GM23338 (cell line): ENCODE measurements around the gene SLC6A19. TPM values are rescaled to one million over a fixed set of nuclear protein-coding genes. Genes with fewer than 3 reads are reported as not detected.

Experiments
- ATAC-seq: fragments of 200-7000 bp; cut with Tn5 transposase; 3 replicates; pipeline ENCODE4 v1.9.1; 2020
- DNase-seq: peaks from one replicate; pipeline ENCODE4 v3.0.0-alpha.2; 2015; ENCODE audit warnings: low spot score
- H2AFZ ChIP-seq: fragments of 200-600 bp; sonication (generic); 2 replicates; pipeline ENCODE4 v1.8.0; 2016; ENCODE audit warnings: antibody characterized with exemption, mild to moderate bottlenecking, moderate library complexity
- H3F3A ChIP-seq: fragments of 200-600 bp; sonication (generic); replicated peaks from 2 replicates; pipeline ENCODE4 v1.8.0; 2017; ENCODE audit warnings: antibody characterized with exemption, mixed run types, low read depth
- H3K27ac ChIP-seq: fragments of 200-600 bp; sonication (generic); 2 replicates; pipeline ENCODE4 v1.6.1; 2016; ENCODE audit warnings: low read depth
- H3K27me3 ChIP-seq: fragments of 200-600 bp; sonication (generic); 2 replicates; pipeline ENCODE4 v1.8.0; 2016; ENCODE audit warnings: mild to moderate bottlenecking, mixed run types, moderate library complexity; ENCODE audit not compliant: insufficient read depth
- H3K36me3 ChIP-seq: fragments of 200-600 bp; sonication (generic); 2 replicates; pipeline ENCODE4 v1.8.0; 2016; ENCODE audit warnings: mild to moderate bottlenecking; ENCODE audit not compliant: insufficient read depth
- H3K4me1 ChIP-seq: fragments of 200-600 bp; sonication (generic); 2 replicates; pipeline ENCODE4 v1.8.0; 2016; ENCODE audit warnings: mild to moderate bottlenecking, moderate library complexity; ENCODE audit not compliant: insufficient read depth
- H3K4me2 ChIP-seq: fragments of 200-600 bp; sonication (generic); 2 replicates; pipeline ENCODE4 v1.7.1; 2017; ENCODE audit warnings: mixed run types
- H3K4me3 ChIP-seq: fragments of 200-600 bp; sonication (generic); 2 replicates; pipeline ENCODE4 v1.6.1; 2016; ENCODE audit warnings: mixed run types
- H3K79me2 ChIP-seq: fragments of 200-600 bp; sonication (generic); replicated peaks from 2 replicates; pipeline ENCODE4 v1.8.0; 2017; ENCODE audit warnings: mild to moderate bottlenecking; ENCODE audit not compliant: insufficient read depth
- H3K9me2 ChIP-seq: fragments of 200-600 bp; sonication (generic); 2 replicates; pipeline ENCODE4 v1.8.0; 2017; ENCODE audit not compliant: insufficient read depth
- H4K20me1 ChIP-seq: fragments of 200-600 bp; sonication (generic); replicated peaks from 2 replicates; pipeline ENCODE4 v1.8.0; 2017; ENCODE audit warnings: mild to moderate bottlenecking; ENCODE audit not compliant: insufficient read depth
- H3K27ac Mint-ChIP-seq: 2 replicates; pipeline ENCODE4 v1.8.0; 2020; ENCODE audit warnings: inconsistent platforms, mild to moderate bottlenecking, moderate library complexity, mixed read lengths
- H3K27me3 Mint-ChIP-seq: 3 replicates; pipeline ENCODE4 v1.8.0; 2022; ENCODE audit warnings: low read depth, mild to moderate bottlenecking, moderate library complexity, mixed read lengths, inconsistent platforms; ENCODE audit not compliant: insufficient read depth, poor library complexity
- H3K36me3 Mint-ChIP-seq: 3 replicates; pipeline ENCODE4 v1.8.0; 2021; ENCODE audit warnings: low read depth, mild to moderate bottlenecking, inconsistent platforms, moderate library complexity, mixed read lengths
- H3K4me1 Mint-ChIP-seq: 3 replicates; pipeline ENCODE4 v1.8.0; 2020; ENCODE audit warnings: mild to moderate bottlenecking, inconsistent platforms, mixed read lengths
- H3K4me3 Mint-ChIP-seq: 3 replicates; pipeline ENCODE4 v1.8.0; 2021; ENCODE audit warnings: moderate library complexity, mild to moderate bottlenecking, inconsistent platforms, mixed read lengths
- H3K9me3 Mint-ChIP-seq: 3 replicates; pipeline ENCODE4 v1.8.0; 2020; ENCODE audit warnings: moderate library complexity, mild to moderate bottlenecking, inconsistent platforms, mixed read lengths
- CREB1 ChIP-seq: fragments of 250-450 bp; sonication (Bioruptor Pico); IDR thresholded peaks from 2 replicates; pipeline ENCODE4 v1.5.0; 2020; ENCODE audit warnings: low read depth, mild to moderate bottlenecking, moderate library complexity
- CTCF ChIP-seq, 2 experiments: fragments of 200-600 bp in 1 of 2; sonication (generic) in 1 of 2; conservative IDR thresholded peaks; 2 replicates each; pipeline versions ENCODE4 v1.5.1 to v1.6.1; 2016 to 2017; ENCODE audit warnings: antibody characterized with exemption in 2 of 2, low read depth in 2 of 2, mild to moderate bottlenecking in 2 of 2, moderate library complexity in 1 of 2
- STAT1 ChIP-seq: IDR thresholded peaks from one replicate; pipeline ENCODE4 v1.6.1; 2016; ENCODE audit warnings: antibody characterized with exemption; ENCODE audit not compliant: unreplicated experiment
- ZNF114 ChIP-seq: fragments of 250-450 bp; sonication (Bioruptor Pico); IDR thresholded peaks from 2 replicates; pipeline ENCODE4 v1.5.0; 2020; ENCODE audit warnings: mild to moderate bottlenecking, moderate library complexity
- ZNF331 ChIP-seq: fragments of 250-450 bp; sonication (Bioruptor Pico); IDR thresholded peaks from 2 replicates; pipeline ENCODE4 v1.5.0; 2020; ENCODE audit warnings: low read depth, mild to moderate bottlenecking, moderate library complexity
- ZNF462 ChIP-seq: fragments of 250-450 bp; sonication (Bioruptor Pico); IDR thresholded peaks from 2 replicates; pipeline ENCODE4 v1.5.0; 2020; ENCODE audit warnings: mild to moderate bottlenecking, moderate library complexity
- polyA plus RNA-seq: library from polyadenylated mRNA; unstranded; fragments of >200 nt; fragmentation: Nextera tagmentation; extraction: Ambion mirVana; gene quantifications from 2 replicates; pipeline ENCODE4 v1.2.1, GENCODE V29; 2016
- total RNA-seq: library from RNA; depleted of rRNA; stranded (reverse); fragments of >200 nt; shearing (Covaris generic); gene quantifications from 2 replicates; pipeline ENCODE4 v1.2.3, GENCODE V29; 2014
- TF ChIP-seq, protein P1 (sequence below): IDR thresholded peaks from 2 replicates; pipeline ENCODE4 v1.6.1; 2016; ENCODE audit warnings: antibody characterized with exemption
- TF ChIP-seq, protein P2 (sequence below): IDR thresholded peaks from one replicate; pipeline ENCODE4 v1.6.1; 2018; ENCODE audit warnings: antibody characterized with exemption; ENCODE audit not compliant: unreplicated experiment

SLC6A19 gene
- total and polyA plus RNA-seq, 2 experiments from 2014 or later = not detected

GRCh38 chr5:1158647-1159340 lies 42.6 kb upstream of the SLC6A19 start:
- H3K9me3 Mint-ChIP-seq = peaks cover 9% of the 10 kb centered on the region

More at GRCh38 chr5:1158647-1159340, 42.6 kb upstream of the SLC6A19 start:
- Histone ChIP-seq H3K27me3 (peaks cover 22% of the 10 kb centered on the region), H3K79me2 (no peaks in the 10 kb centered on the region), H3K36me3 (no peaks in the 10 kb centered on the region), H4K20me1 (no peaks in the 10 kb centered on the region), H3K27ac (no peak overlapping the region), H3K4me1 (no peaks in the 10 kb centered on the region), H3K9me2 (no peaks in the 10 kb centered on the region), H3K4me2 (no peak overlapping the region), H3F3A (no peaks in the 10 kb centered on the region), H2AFZ (no peak overlapping the region), H3K4me3 (no peak overlapping the region)
- DNase-seq (no peak), ATAC-seq (no peak)
- Mint-ChIP-seq H3K4me1 (no peaks in the 10 kb centered on the region), H3K36me3 (peaks cover 8% of the 10 kb centered on the region; the same call in 1 of the 3 replicates), H3K27me3 (peaks cover 35% of the 10 kb centered on the region), H3K27ac (peak overlapping the region; percentile 24; the same call in 1 of the 2 replicates), H3K4me3 (peak overlapping the region; percentile 14; the same call in 1 of the 3 replicates)
- TF ChIP-seq ZNF331 (CRISPR knock-in tag) (no peak), ZNF114 (CRISPR knock-in tag) (no peak), CTCF (conservative IDR thresholded peaks at IDR 0.05; ENCODE audit: low read depth in 2 of 2) (no peak), STAT1 (no peak), ZNF462 (no peak), CREB1 (no peak)
- TF ChIP-seq, protein P1, sequence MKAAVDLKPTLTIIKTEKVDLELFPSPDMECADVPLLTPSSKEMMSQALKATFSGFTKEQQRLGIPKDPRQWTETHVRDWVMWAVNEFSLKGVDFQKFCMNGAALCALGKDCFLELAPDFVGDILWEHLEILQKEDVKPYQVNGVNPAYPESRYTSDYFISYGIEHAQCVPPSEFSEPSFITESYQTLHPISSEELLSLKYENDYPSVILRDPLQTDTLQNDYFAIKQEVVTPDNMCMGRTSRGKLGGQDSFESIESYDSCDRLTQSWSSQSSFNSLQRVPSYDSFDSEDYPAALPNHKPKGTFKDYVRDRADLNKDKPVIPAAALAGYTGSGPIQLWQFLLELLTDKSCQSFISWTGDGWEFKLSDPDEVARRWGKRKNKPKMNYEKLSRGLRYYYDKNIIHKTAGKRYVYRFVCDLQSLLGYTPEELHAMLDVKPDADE = no peak
- TF ChIP-seq, protein P2, sequence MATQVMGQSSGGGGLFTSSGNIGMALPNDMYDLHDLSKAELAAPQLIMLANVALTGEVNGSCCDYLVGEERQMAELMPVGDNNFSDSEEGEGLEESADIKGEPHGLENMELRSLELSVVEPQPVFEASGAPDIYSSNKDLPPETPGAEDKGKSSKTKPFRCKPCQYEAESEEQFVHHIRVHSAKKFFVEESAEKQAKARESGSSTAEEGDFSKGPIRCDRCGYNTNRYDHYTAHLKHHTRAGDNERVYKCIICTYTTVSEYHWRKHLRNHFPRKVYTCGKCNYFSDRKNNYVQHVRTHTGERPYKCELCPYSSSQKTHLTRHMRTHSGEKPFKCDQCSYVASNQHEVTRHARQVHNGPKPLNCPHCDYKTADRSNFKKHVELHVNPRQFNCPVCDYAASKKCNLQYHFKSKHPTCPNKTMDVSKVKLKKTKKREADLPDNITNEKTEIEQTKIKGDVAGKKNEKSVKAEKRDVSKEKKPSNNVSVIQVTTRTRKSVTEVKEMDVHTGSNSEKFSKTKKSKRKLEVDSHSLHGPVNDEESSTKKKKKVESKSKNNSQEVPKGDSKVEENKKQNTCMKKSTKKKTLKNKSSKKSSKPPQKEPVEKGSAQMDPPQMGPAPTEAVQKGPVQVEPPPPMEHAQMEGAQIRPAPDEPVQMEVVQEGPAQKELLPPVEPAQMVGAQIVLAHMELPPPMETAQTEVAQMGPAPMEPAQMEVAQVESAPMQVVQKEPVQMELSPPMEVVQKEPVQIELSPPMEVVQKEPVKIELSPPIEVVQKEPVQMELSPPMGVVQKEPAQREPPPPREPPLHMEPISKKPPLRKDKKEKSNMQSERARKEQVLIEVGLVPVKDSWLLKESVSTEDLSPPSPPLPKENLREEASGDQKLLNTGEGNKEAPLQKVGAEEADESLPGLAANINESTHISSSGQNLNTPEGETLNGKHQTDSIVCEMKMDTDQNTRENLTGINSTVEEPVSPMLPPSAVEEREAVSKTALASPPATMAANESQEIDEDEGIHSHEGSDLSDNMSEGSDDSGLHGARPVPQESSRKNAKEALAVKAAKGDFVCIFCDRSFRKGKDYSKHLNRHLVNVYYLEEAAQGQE = no peak
